Measurements from ENCODE around the gene UTP4.

- TF ChIP-seq, protein P1, sequence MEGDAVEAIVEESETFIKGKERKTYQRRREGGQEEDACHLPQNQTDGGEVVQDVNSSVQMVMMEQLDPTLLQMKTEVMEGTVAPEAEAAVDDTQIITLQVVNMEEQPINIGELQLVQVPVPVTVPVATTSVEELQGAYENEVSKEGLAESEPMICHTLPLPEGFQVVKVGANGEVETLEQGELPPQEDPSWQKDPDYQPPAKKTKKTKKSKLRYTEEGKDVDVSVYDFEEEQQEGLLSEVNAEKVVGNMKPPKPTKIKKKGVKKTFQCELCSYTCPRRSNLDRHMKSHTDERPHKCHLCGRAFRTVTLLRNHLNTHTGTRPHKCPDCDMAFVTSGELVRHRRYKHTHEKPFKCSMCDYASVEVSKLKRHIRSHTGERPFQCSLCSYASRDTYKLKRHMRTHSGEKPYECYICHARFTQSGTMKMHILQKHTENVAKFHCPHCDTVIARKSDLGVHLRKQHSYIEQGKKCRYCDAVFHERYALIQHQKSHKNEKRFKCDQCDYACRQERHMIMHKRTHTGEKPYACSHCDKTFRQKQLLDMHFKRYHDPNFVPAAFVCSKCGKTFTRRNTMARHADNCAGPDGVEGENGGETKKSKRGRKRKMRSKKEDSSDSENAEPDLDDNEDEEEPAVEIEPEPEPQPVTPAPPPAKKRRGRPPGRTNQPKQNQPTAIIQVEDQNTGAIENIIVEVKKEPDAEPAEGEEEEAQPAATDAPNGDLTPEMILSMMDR (IDR thresholded peaks at IDR 0.05; ENCODE audit: low read depth, low read length): no peak
- no peak for TF ChIP-seq MAX (IDR thresholded peaks at IDR 0.05; ENCODE audit: low read depth, low read length)
- no peak for TF ChIP-seq POLR2A (IDR thresholded peaks at IDR 0.05; ENCODE audit: extremely low read depth, insufficient read length)
Observed at GRCh38 chr16:69141014-69141413, 8.6 kb downstream of the UTP4 start.
